Measurements from ENCODE around the gene OR10G7. TPM values are rescaled to one million over a fixed set of nuclear protein-coding genes. Genes with fewer than 3 reads are reported as not detected.
A peak's percentile ranks its signal among the peaks of the same experiment; 100 is the strongest.

The OR10G7 gene, protein sequence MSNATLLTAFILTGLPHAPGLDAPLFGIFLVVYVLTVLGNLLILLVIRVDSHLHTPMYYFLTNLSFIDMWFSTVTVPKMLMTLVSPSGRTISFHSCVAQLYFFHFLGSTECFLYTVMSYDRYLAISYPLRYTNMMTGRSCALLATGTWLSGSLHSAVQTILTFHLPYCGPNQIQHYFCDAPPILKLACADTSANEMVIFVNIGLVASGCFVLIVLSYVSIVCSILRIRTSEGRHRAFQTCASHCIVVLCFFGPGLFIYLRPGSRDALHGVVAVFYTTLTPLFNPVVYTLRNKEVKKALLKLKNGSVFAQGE
- not detected in 2 replicates for polyA plus RNA-seq
- not detected in 2 replicates for polyA minus RNA-seq

DNA sequence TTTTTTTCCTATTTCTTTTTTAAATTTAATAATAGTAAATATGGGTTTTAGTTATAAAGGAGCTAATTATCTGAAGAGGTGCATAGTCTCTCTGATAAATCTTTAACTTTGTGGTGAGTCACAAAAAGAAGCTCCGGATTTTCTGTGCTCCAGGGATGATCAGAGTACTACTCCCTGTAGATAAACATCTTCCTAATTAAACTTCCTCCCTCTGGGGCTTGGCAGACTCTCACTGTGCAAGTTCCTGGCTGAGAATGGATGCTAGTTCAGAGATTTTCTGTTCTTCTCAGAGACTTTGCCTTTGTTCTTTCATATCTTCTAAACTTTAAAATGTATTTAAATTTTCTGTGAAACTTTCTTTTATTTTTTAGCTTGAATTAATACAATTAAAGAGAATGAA is at the start of gene OR10G7:
TSS of gene OR10G7 (minus strand) at position 72 of the 400 bp plus-strand sequence. CDS start 2,324 bp downstream, outside the sequence.
- Histone ChIP-seq H2AFZ (ENCODE audit: low read depth, low read length) (no peak within 1 kb of the TSS), H3K9me2 (ENCODE audit: insufficient read depth, low read length) (no peaks in the 10 kb centered on the region), H4K20me1 (ENCODE audit: insufficient read depth) (no peaks in the 10 kb centered on the region)

DNA sequence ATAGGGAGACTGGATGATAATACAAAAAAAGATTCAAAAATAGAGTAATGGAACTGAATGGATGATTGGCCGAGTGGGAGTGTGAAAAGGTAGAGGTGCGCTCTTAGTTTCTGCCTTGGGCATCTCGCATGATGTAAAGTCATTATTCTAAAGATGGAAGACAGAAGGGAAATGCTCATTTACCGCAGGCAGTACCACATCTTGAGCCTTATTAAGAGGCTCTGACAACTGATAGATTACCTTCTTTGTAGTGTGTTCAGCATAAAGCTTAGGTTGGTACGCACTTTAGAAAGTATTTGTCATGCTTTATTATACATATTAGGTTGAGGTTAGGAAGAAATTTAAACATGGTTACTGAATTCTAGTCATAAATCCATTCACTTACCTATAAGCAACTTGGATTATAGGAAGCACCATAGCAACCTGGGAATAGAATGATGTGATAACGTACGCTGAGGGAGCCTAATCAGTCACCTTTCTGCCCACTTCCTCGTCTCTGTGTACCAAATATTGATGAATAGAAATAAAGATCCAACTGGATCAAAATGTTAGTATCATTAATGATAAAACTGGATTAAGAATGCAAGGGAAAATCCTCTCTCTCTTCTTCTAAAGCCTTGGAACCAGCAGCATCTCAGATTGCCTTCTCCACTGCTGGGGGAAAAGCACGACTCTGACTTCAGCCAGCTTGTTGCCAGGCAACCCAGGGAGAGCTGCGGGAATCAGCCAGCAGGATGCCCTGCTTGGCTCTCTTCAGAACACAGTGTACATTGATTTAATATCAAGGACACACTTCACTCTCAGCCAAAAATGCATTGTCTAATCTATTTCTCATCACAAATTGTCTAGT is 45.1 kb upstream of the OR10G7 start:
- H3K4me2 ChIP-seq (ENCODE audit: low read length), result peak overlapping the region; percentile 58
- H3K4me3 ChIP-seq (ENCODE audit: low read length), result peak overlapping the region; percentile 58
- TF ChIP-seq EP300 (conservative IDR thresholded peaks at IDR 0.05; ENCODE audit: poor library complexity, severe bottlenecking) (peak; percentile 73), EZH2 (IDR thresholded peaks at IDR 0.05; ENCODE audit: borderline replicate concordance, insufficient read depth, low read length, poor library complexity, severe bottlenecking) (no peak), SMC3 (conservative IDR thresholded peaks at IDR 0.05; ENCODE audit: poor library complexity) (peak; percentile 21), MXI1 (conservative IDR thresholded peaks at IDR 0.05; ENCODE audit: poor library complexity, severe bottlenecking) (peak; percentile 48), POLR2AphosphoS5 (IDR thresholded peaks at IDR 0.05) (peak; percentile 87), RAD21 (conservative IDR thresholded peaks at IDR 0.05) (peak; percentile 50)
- TF ChIP-seq, protein P1, sequence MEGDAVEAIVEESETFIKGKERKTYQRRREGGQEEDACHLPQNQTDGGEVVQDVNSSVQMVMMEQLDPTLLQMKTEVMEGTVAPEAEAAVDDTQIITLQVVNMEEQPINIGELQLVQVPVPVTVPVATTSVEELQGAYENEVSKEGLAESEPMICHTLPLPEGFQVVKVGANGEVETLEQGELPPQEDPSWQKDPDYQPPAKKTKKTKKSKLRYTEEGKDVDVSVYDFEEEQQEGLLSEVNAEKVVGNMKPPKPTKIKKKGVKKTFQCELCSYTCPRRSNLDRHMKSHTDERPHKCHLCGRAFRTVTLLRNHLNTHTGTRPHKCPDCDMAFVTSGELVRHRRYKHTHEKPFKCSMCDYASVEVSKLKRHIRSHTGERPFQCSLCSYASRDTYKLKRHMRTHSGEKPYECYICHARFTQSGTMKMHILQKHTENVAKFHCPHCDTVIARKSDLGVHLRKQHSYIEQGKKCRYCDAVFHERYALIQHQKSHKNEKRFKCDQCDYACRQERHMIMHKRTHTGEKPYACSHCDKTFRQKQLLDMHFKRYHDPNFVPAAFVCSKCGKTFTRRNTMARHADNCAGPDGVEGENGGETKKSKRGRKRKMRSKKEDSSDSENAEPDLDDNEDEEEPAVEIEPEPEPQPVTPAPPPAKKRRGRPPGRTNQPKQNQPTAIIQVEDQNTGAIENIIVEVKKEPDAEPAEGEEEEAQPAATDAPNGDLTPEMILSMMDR (IDR thresholded peaks at IDR 0.05; ENCODE audit: poor library complexity, severe bottlenecking), result peak; percentile 23

More for the DNA sequence above, at the start of gene OR10G7:
- H3K27me3 ChIP-seq (ENCODE audit: insufficient read depth, low read depth, low read length), result no peaks in the 10 kb centered on the region
- H3K9me3 ChIP-seq (ENCODE audit: low read length), result no peaks in the 10 kb centered on the region
- no peak within 1 kb of the TSS for H3K27ac ChIP-seq (ENCODE audit: low read length)
- no peak within 1 kb of the TSS for H3K4me2 ChIP-seq (ENCODE audit: low read length)
- H3K36me3 ChIP-seq (ENCODE audit: insufficient read depth, low read length), result no peaks in the 10 kb centered on the region
- H3K79me2 ChIP-seq (replicated peaks; ENCODE audit: insufficient read depth, low read length), result no peaks in the 10 kb centered on the region
- H3F3A ChIP-seq (ENCODE audit: insufficient read depth, low read length, poor library complexity, severe bottlenecking), result no peaks in the 10 kb centered on the region
- TF ChIP-seq EP300 (conservative IDR thresholded peaks at IDR 0.05; ENCODE audit: poor library complexity, severe bottlenecking) (no peak), POLR2AphosphoS5 (IDR thresholded peaks at IDR 0.05) (no peak), EZH2 (IDR thresholded peaks at IDR 0.05; ENCODE audit: borderline replicate concordance, insufficient read depth, low read length, poor library complexity, severe bottlenecking) (no peak), RAD21 (conservative IDR thresholded peaks at IDR 0.05) (no peak), SMC3 (conservative IDR thresholded peaks at IDR 0.05; ENCODE audit: poor library complexity) (no peak), MXI1 (conservative IDR thresholded peaks at IDR 0.05; ENCODE audit: poor library complexity, severe bottlenecking) (no peak), TAF1 (IDR thresholded peaks at IDR 0.05; ENCODE audit: low read depth) (no peak)
- TF ChIP-seq, protein P1 (IDR thresholded peaks at IDR 0.05; ENCODE audit: poor library complexity, severe bottlenecking), result no peak
- TF ChIP-seq, protein P2, sequence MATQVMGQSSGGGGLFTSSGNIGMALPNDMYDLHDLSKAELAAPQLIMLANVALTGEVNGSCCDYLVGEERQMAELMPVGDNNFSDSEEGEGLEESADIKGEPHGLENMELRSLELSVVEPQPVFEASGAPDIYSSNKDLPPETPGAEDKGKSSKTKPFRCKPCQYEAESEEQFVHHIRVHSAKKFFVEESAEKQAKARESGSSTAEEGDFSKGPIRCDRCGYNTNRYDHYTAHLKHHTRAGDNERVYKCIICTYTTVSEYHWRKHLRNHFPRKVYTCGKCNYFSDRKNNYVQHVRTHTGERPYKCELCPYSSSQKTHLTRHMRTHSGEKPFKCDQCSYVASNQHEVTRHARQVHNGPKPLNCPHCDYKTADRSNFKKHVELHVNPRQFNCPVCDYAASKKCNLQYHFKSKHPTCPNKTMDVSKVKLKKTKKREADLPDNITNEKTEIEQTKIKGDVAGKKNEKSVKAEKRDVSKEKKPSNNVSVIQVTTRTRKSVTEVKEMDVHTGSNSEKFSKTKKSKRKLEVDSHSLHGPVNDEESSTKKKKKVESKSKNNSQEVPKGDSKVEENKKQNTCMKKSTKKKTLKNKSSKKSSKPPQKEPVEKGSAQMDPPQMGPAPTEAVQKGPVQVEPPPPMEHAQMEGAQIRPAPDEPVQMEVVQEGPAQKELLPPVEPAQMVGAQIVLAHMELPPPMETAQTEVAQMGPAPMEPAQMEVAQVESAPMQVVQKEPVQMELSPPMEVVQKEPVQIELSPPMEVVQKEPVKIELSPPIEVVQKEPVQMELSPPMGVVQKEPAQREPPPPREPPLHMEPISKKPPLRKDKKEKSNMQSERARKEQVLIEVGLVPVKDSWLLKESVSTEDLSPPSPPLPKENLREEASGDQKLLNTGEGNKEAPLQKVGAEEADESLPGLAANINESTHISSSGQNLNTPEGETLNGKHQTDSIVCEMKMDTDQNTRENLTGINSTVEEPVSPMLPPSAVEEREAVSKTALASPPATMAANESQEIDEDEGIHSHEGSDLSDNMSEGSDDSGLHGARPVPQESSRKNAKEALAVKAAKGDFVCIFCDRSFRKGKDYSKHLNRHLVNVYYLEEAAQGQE (IDR thresholded peaks at IDR 0.05; ENCODE audit: borderline replicate concordance), result no peak
- H3K4me3 ChIP-seq (ENCODE audit: low read length), result no peak within 1 kb of the TSS
- H3K9ac ChIP-seq (ENCODE audit: low read length), result no peak within 1 kb of the TSS

More for the DNA sequence above, 45.1 kb upstream of the OR10G7 start:
- peak overlapping the region; percentile 58 for H2AFZ ChIP-seq (ENCODE audit: low read depth, low read length)
- no peaks in the 10 kb centered on the region for H3K79me2 ChIP-seq (replicated peaks; ENCODE audit: insufficient read depth, low read length)
- no peaks in the 10 kb centered on the region for H3K36me3 ChIP-seq (ENCODE audit: insufficient read depth, low read length)
- no peaks in the 10 kb centered on the region for H3K9me3 ChIP-seq (ENCODE audit: low read length)
- peak overlapping the region; percentile 99 for H3K27ac ChIP-seq (ENCODE audit: low read length)
- no peaks in the 10 kb centered on the region for H3K27me3 ChIP-seq (ENCODE audit: insufficient read depth, low read depth, low read length)
- peak overlapping the region; percentile 77 for H3K9ac ChIP-seq (ENCODE audit: low read length)
- H3F3A ChIP-seq (ENCODE audit: insufficient read depth, low read length, poor library complexity, severe bottlenecking), result peaks cover 24% of the 10 kb centered on the region
- no peaks in the 10 kb centered on the region for H4K20me1 ChIP-seq (ENCODE audit: insufficient read depth)
- no peaks in the 10 kb centered on the region for H3K9me2 ChIP-seq (ENCODE audit: insufficient read depth, low read length)
